Non-pigmented ciliary epithelial cell (primary cell): ENCODE measurements around the gene DLG2.
"Not testable (repeated sequence)": the region's sequence is repeated elsewhere in the genome, so short reads cannot be mapped to it uniquely, and the experiment has no call there.

ENCODE experiments used
- DNase-seq: peaks from one replicate; pipeline ENCODE4 v3.0.0-alpha.2; 2010; ENCODE audit warnings: low read depth

DLG2 gene

GRCh38 chr11:84836371-84836770, 790.8 kb downstream of the DLG2 start:
- no peak for DNase-seq

- DNase-seq: no peak
These were observed 793.6 kb downstream of the DLG2 start for GRCh38 chr11:84833488-84834088.

- DNase-seq: no peak
These were observed 796.8 kb downstream of the DLG2 start for GRCh38 chr11:84830372-84830771.

- DNase-seq: no peak
These were observed 798.0 kb downstream of the DLG2 start for GRCh38 chr11:84829162-84829561.

GRCh38 chr11:84828616-84829015, 798.5 kb downstream of the DLG2 start:
- no peak for DNase-seq

GRCh38 chr11:84825106-84825660, 802.0 kb downstream of the DLG2 start:
- no peak for DNase-seq

GRCh38 chr11:84824624-84825023, 802.5 kb downstream of the DLG2 start:
- no peak for DNase-seq

GRCh38 chr11:84819537-84819936, 807.6 kb downstream of the DLG2 start:
- DNase-seq: no peak

GRCh38 chr11:84819128-84819527, 808.0 kb downstream of the DLG2 start:
- no peak for DNase-seq

GRCh38 chr11:84817998-84818397, 809.1 kb downstream of the DLG2 start:
- DNase-seq: no peak

- no peak for DNase-seq
These were observed 814.6 kb downstream of the DLG2 start for GRCh38 chr11:84812471-84812969.

GRCh38 chr11:84806354-84806753, 820.8 kb downstream of the DLG2 start:
- no peak for DNase-seq

- no peak for DNase-seq
These were observed 823.1 kb downstream of the DLG2 start for GRCh38 chr11:84804041-84804440.

- peak; percentile 19 for DNase-seq
These were observed 826.3 kb downstream of the DLG2 start for GRCh38 chr11:84800755-84801346.

- no peak for DNase-seq
These were observed 828.0 kb downstream of the DLG2 start for GRCh38 chr11:84799112-84799511.

- no peak for DNase-seq
These were observed 831.4 kb downstream of the DLG2 start for GRCh38 chr11:84795698-84796097.

GRCh38 chr11:84794663-84795443, 832.3 kb downstream of the DLG2 start:
- DNase-seq: no peak

- no peak for DNase-seq
These were observed 833.8 kb downstream of the DLG2 start for GRCh38 chr11:84793318-84793717.

- no peak for DNase-seq
These were observed 836.2 kb downstream of the DLG2 start for GRCh38 chr11:84790849-84791427.

GRCh38 chr11:84788220-84788619, 838.9 kb downstream of the DLG2 start:
- no peak for DNase-seq

GRCh38 chr11:84784158-84784557, 843.0 kb downstream of the DLG2 start:
- DNase-seq: not testable (repeated sequence)

- DNase-seq: peak; percentile 13
These were observed 846.4 kb downstream of the DLG2 start for GRCh38 chr11:84780689-84781293.
